Stomach (tissue), 4 donors: Measurements from ENCODE around the gene SH2D5.

Experiments used
- CTCF ChIP-seq, 7 experiments: fragments of 450-650 bp in 4 of 7; fragments of 200-600 bp in 3 of 7; sonication (generic) in 3 of 7; IDR thresholded peaks; one replicate each; pipeline ENCODE4 v1.5.1; 2016 to 2019; ENCODE audit warnings: antibody characterized with exemption in 7 of 7, control low read depth in 2 of 7, mild to moderate bottlenecking in 1 of 7
- POLR2AphosphoS5 ChIP-seq, 3 donors: sonication (generic); formaldehyde crosslinking; IDR thresholded peaks; one replicate each; pipeline ENCODE4 v1.6.1; 2016; ENCODE audit warnings: antibody characterized with exemption in 3 of 3

DNA sequence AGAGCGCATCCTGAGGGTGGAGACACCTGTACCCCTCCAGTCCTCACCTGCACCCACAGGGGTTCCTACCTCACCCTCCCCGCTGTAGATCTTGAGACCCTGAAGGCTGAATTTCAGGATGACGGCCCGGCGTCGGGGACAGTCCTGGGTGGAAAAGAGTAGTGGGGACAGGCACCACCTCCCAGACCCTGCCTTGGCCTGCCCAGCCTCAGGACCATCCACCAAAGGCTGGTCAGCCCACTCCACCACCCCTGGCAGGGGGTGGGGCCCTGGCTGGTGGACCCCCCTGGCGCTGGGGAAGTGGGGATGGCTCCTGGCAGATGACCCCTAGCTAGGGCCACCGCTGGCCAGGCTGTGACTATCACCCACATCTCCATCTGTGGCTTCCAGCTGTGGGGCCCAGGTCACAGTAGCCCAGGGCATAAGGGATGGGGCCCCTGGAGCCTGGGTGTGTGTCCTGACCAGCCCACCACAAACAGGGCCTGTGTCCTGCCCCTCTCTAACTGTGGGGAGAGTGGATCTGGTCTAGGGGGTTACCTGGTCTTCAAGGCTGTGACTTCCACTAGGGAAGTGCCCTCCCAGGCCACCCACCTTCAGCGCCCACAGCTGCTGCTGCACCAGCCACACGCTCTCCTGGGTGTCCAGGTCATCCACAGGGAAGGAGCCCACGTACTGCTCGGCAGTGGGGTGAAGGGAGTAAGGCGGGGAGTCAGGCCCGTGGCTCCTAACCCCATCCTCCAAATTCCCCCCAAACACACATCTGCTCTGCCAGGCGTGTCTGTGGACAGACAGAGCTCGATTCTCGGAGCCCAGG is 5.4 kb downstream of the SH2D5 start:
- TF ChIP-seq CTCF (IDR thresholded peaks at IDR 0.05) (no peak), POLR2AphosphoS5 (IDR thresholded peaks at IDR 0.05) (no peak)
